ENCODE results near the gene PPM1A. TPM values are rescaled to one million over a fixed set of nuclear protein-coding genes. Genes with fewer than 3 reads are reported as not detected.

Gene PPM1A
- total and polyA plus RNA-seq, 2 of the 13 experiments (the other 11 are each of a cell fraction or from before 2014, with no cell fraction given), result 23.3 to 29.8 TPM

GRCh38 chr14:60221457-60221856 is 27.6 kb upstream of the PPM1A start:
- Histone ChIP-seq H3K4me1 (ENCODE audit: insufficient read depth, low read length) (no peaks in the 10 kb centered on the region), H3K36me3 (replicated peaks in 1 of 2; ENCODE audit: control insufficient read depth in 1 of 2, insufficient read depth in 2 of 2, low read length in 2 of 2) (no peaks in the 10 kb centered on the region), H3K9me3 (ENCODE audit: low read length) (no peaks in the 10 kb centered on the region), H3K27ac (ENCODE audit: extremely low read length, insufficient read depth, low read length) (no peak overlapping the region), H3K79me2 (ENCODE audit: insufficient read depth, low read length) (no peaks in the 10 kb centered on the region), H2AFZ (ENCODE audit: low read length) (no peak overlapping the region), H3K9ac (ENCODE audit: insufficient read depth, low read depth, low read length) (no peak overlapping the region), H3K27me3 (ENCODE audit: control insufficient read depth in 1 of 2, insufficient read depth in 2 of 2, low read length in 2 of 2) (no peaks in the 10 kb centered on the region), H4K20me1 (ENCODE audit: insufficient read depth, low read length) (no peaks in the 10 kb centered on the region), H3K4me3 (replicated peaks in 1 of 3; ENCODE audit: insufficient read depth in 1 of 3, low read depth in 2 of 3, low read length in 3 of 3) (no peak overlapping the region), H3K4me2 (ENCODE audit: low read depth, low read length) (no peak overlapping the region)
- in situ Hi-C loops (cut with HindIII; ENCODE audit: extremely low pct_ligation_motif_present, low pct_unique_long_range_greater_than_20kb) (no loop called here), intact Hi-C loops (cut with micrococcal nuclease; ENCODE audit: unreplicated experiment) (no loop called here)
- BruUV-seq (replicated peaks), result no TSS peak
- POLR2A ChIA-PET, result no interaction called here
- no peak for TF ChIP-seq TSC22D2 (CRISPR knock-in tag; IDR thresholded peaks at IDR 0.05; ENCODE audit: borderline replicate concordance)
- no peak for TF ChIP-seq CBX1 (IDR thresholded peaks at IDR 0.05; ENCODE audit: low read depth)
- TF ChIP-seq TERF1 (CRISPR knock-in tag; IDR thresholded peaks at IDR 0.05), result no peak
- TF ChIP-seq GMEB2 (CRISPR knock-in tag; IDR thresholded peaks at IDR 0.05; ENCODE audit: low read depth), result no peak
- no peak for TF ChIP-seq TCF7 (IDR thresholded peaks at IDR 0.05; ENCODE audit: low read depth)
- TF ChIP-seq TP53 (CRISPR knock-in tag; conservative IDR thresholded peaks at IDR 0.05), result no peak
- no peak for TF ChIP-seq KMT2A (CRISPR knock-in tag; IDR thresholded peaks at IDR 0.05)
- TF ChIP-seq CCDC6 (CRISPR knock-in tag; IDR thresholded peaks at IDR 0.05), result no peak
- no peak for TF ChIP-seq ZFX (CRISPR knock-in tag; IDR thresholded peaks at IDR 0.05; ENCODE audit: low read depth)
- FAIRE-seq (no peak), DNase-seq (ENCODE audit: low spot score) (no peak), ATAC-seq (no peak)
- CTCF ChIA-PET (ENCODE audit: low intra/inter-chr PET ratio, low total read pairs), result no interaction called here
